ENCODE measurements around the gene RHOA. TPM values are rescaled to one million over a fixed set of nuclear protein-coding genes. Genes with fewer than 3 reads are reported as not detected.
"Not testable (repeated sequence)": the region's sequence is repeated elsewhere in the genome, so short reads cannot be mapped to it uniquely, and the experiment has no call there.

The RHOA gene
- total RNA-seq, 3 donors from 2014 or later, result 390 to 408 (median 408) TPM

GRCh38 chr3:49417516-49418120 is 5.8 kb upstream of the RHOA start:
- Mint-ChIP-seq H3K27me3 (ENCODE audit: low read depth) (no peaks in the 10 kb centered on the region), H3K36me3 (ENCODE audit: insufficient read depth) (peaks cover 13% of the 10 kb centered on the region), H3K4me3 (no peak overlapping the region), H3K4me1 (ENCODE audit: low read depth) (peaks cover 77% of the 10 kb centered on the region), H3K9me3 (no peaks in the 10 kb centered on the region)
- no peak for ATAC-seq
- no peak for DNase-seq

- Mint-ChIP-seq H3K27me3 (ENCODE audit: low read depth) (no peaks in the 10 kb centered on the region), H3K36me3 (ENCODE audit: insufficient read depth) (peaks cover 13% of the 10 kb centered on the region), H3K4me3 (peak overlapping the region; percentile 50), H3K9me3 (no peaks in the 10 kb centered on the region), H3K4me1 (ENCODE audit: low read depth) (peaks cover 79% of the 10 kb centered on the region)
- ATAC-seq (no peak), DNase-seq (no peak)
These were observed 5.1 kb upstream of the RHOA start for GRCh38 chr3:49416867-49417266.

- Mint-ChIP-seq H3K9me3 (no peaks in the 10 kb centered on the region), H3K4me1 (ENCODE audit: low read depth) (peaks cover 76% of the 10 kb centered on the region), H3K4me3 (peak overlapping the region; percentile 50), H3K36me3 (ENCODE audit: insufficient read depth) (peaks cover 13% of the 10 kb centered on the region), H3K27me3 (ENCODE audit: low read depth) (no peaks in the 10 kb centered on the region)
- DNase-seq (peak; percentile 58), ATAC-seq (peak; percentile 2 to 3)
These were observed 4.3 kb upstream of the RHOA start for GRCh38 chr3:49415931-49416601.

GRCh38 chr3:49414753-49415152 is 3.0 kb upstream of the RHOA start:
- Mint-ChIP-seq H3K27me3 (ENCODE audit: low read depth) (no peaks in the 10 kb centered on the region), H3K36me3 (ENCODE audit: insufficient read depth) (peaks cover 16% of the 10 kb centered on the region), H3K4me1 (ENCODE audit: low read depth) (peaks cover 72% of the 10 kb centered on the region), H3K9me3 (no peaks in the 10 kb centered on the region), H3K4me3 (no peak overlapping the region)
- DNase-seq, result no peak
- ATAC-seq, result no peak

DNA sequence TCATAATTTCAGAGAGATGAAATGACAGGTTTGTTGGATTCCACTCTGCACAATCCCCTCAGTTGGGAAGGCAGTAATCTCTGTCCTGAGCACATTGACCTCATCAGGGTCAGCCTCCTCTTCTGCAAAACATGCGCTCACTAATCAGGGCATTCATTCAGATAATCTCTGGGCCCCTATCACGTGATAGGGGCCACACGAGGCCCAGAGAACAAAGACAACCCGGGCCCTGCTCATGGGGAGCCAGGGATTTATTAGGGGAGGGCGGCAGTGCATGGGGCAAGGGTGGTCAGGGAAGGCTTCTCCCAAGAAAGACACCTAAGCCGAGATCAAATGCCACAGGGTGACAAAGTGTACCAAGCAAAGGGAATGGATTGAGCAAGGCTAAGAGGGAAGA is 1.6 kb upstream of the RHOA start:
- DNase-seq (no peak), ATAC-seq (no peak)
- H3K4me3 Mint-ChIP-seq, result peak overlapping the region; percentile 89
- H3K9me3 Mint-ChIP-seq, result no peaks in the 10 kb centered on the region
- no peaks in the 10 kb centered on the region for H3K27me3 Mint-ChIP-seq (ENCODE audit: low read depth)
- H3K4me1 Mint-ChIP-seq (ENCODE audit: low read depth), result peaks cover 71% of the 10 kb centered on the region
- H3K36me3 Mint-ChIP-seq (ENCODE audit: insufficient read depth), result peaks cover 12% of the 10 kb centered on the region

DNA sequence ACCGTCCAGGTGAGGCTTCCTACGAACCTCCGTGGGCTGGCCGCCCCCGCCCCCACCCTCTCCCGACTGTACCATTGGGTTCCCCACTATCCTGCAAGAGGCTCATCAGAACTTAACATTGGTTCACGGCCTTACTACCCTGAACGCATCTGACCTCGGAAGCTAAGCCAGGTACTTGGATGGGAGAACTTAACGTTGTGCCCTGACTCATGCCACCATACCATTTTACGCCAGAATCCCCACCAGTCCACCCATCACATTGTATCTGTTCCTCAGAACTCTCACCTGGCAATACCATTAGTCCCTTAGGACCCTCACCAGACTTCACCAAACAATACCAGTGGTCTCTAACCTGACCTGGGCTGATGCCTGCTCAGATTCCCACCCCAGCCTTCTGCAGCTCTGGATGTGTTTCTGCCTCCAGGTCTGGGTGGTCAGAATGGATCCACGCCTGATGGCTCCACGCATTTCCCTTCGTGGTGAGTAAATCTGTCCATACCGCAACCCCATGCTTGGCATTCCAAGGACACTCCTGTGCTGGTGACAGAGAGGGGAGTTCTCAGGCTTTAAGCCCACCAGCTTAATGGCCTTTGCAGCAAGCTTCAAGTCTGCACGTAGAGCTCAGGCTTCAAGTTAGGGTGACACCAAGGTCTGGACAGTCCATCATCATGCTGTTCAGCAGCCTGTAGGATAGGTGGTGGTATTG is 1.0 kb upstream of the RHOA start:
- no peaks in the 10 kb centered on the region for H3K27me3 Mint-ChIP-seq (ENCODE audit: low read depth)
- H3K4me1 Mint-ChIP-seq (ENCODE audit: low read depth), result peaks cover 71% of the 10 kb centered on the region
- H3K36me3 Mint-ChIP-seq (ENCODE audit: insufficient read depth), result peaks cover 12% of the 10 kb centered on the region
- H3K9me3 Mint-ChIP-seq, result no peaks in the 10 kb centered on the region
- DNase-seq (no peak), ATAC-seq (no peak)
- H3K4me3 Mint-ChIP-seq, result peak overlapping the region; percentile 89

- peaks cover 69% of the 10 kb centered on the region for H3K4me1 Mint-ChIP-seq (ENCODE audit: low read depth)
- peak; percentile 34 to 39 for ATAC-seq
- DNase-seq, result peak; percentile 23
- peaks cover 12% of the 10 kb centered on the region for H3K36me3 Mint-ChIP-seq (ENCODE audit: insufficient read depth)
- H3K4me3 Mint-ChIP-seq, result peak overlapping the region; percentile 95
- H3K27me3 Mint-ChIP-seq (ENCODE audit: low read depth), result no peaks in the 10 kb centered on the region
- no peaks in the 10 kb centered on the region for H3K9me3 Mint-ChIP-seq
These were observed 225 bp downstream of the RHOA start for GRCh38 chr3:49411535-49411967.

- H3K9me3 Mint-ChIP-seq, result no peaks in the 10 kb centered on the region
- H3K4me3 Mint-ChIP-seq, result peak overlapping the region; percentile 95
- no peaks in the 10 kb centered on the region for H3K27me3 Mint-ChIP-seq (ENCODE audit: low read depth)
- peaks cover 10% of the 10 kb centered on the region for H3K36me3 Mint-ChIP-seq (ENCODE audit: insufficient read depth)
- H3K4me1 Mint-ChIP-seq (ENCODE audit: low read depth), result peaks cover 69% of the 10 kb centered on the region
- DNase-seq (no peak), ATAC-seq (no peak)
These were observed 786 bp downstream of the RHOA start for GRCh38 chr3:49410846-49411534.

GRCh38 chr3:49410066-49410845 is 1.5 kb downstream of the RHOA start:
- H3K27me3 Mint-ChIP-seq (ENCODE audit: low read depth), result no peaks in the 10 kb centered on the region
- DNase-seq (no peak), ATAC-seq (no peak)
- H3K4me1 Mint-ChIP-seq (ENCODE audit: low read depth), result peaks cover 70% of the 10 kb centered on the region
- H3K9me3 Mint-ChIP-seq, result no peaks in the 10 kb centered on the region
- peak overlapping the region; percentile 95 for H3K4me3 Mint-ChIP-seq
- peaks cover 11% of the 10 kb centered on the region for H3K36me3 Mint-ChIP-seq (ENCODE audit: insufficient read depth)

DNA sequence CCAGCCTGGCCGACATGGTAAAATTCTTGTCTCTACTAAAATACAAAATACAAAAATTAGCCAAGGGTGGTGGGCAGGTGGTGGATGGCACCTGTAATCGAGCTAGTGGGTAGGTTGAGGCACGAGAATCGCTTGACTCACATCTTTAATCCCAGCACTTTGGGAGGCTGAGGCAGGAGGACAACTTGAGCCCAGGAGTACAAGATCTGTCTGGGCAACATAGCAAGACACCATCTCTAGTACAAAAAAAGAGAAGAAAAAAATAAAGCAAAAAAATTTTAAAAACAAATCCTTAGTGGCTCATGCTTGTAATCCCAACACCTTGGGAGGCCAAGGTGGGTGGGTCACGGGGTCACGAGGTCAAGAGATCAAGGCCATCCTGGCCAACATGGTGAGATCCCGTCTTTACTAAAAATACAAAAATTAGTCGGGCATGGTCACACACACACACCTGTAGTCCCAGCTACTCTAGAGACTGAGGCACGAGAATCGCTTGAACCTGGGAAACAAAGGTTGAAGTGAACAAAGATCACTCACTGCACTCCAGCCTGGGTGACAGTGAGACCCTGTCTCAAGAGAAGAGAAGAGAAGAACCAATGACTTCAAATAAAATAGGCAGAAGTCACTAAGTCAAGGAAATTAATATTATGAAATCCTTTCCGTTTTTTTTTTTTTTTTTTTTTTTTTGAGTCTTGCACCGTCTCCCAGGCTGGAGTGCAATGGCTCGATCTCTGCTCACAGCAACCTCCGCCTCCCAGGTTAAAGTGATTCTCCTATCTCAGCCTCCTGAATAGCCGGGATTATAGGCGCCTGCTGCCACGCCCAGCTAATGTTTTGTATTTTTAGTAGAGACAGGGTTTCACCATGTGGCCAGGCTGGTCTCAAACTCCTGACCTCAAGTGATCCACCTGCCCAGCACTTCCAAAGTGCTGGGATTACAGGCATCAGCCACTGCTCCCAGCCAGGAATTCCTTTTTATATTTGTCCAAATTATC is 4.9 kb downstream of the RHOA start:
- Mint-ChIP-seq H3K36me3 (ENCODE audit: insufficient read depth) (peaks cover 14% of the 10 kb centered on the region), H3K9me3 (no peaks in the 10 kb centered on the region), H3K4me3 (peak overlapping the region; percentile 57), H3K4me1 (ENCODE audit: low read depth) (peaks cover 51% of the 10 kb centered on the region), H3K27me3 (ENCODE audit: low read depth) (no peaks in the 10 kb centered on the region)
- no peak for DNase-seq
- no peak for ATAC-seq

DNA sequence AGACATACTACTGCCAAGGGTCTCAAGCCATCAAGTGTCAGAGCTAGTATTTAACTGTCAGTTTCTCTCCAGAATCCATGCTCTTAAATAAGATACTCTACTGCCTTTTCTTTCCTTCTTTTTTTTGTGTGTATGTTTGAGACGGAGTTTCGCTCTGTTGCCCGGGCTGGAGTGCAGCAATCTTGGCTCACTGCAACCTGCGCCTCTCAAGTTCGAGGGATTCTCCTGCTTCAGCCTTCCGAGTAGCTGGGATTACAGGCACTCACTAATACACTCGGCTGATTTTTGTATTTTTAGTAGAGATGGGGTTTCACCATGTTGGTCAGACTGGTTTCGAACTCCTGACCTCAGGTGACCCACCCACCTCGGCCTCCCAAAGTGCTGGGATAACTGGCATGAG is 6.2 kb downstream of the RHOA start:
- not testable (repeated sequence) for H3K27me3 Mint-ChIP-seq (ENCODE audit: low read depth); DNase-seq; H3K9me3 Mint-ChIP-seq; H3K4me3 Mint-ChIP-seq; ATAC-seq
- Mint-ChIP-seq H3K4me1 (ENCODE audit: low read depth) (peaks cover 60% of the 10 kb centered on the region), H3K36me3 (ENCODE audit: insufficient read depth) (peaks cover 18% of the 10 kb centered on the region)

GRCh38 chr3:49403891-49404290 is 7.9 kb downstream of the RHOA start:
- peaks cover 61% of the 10 kb centered on the region for H3K4me1 Mint-ChIP-seq (ENCODE audit: low read depth)
- no peaks in the 10 kb centered on the region for H3K9me3 Mint-ChIP-seq
- peaks cover 22% of the 10 kb centered on the region for H3K36me3 Mint-ChIP-seq (ENCODE audit: insufficient read depth)
- H3K27me3 Mint-ChIP-seq (ENCODE audit: low read depth), result no peaks in the 10 kb centered on the region
- H3K4me3 Mint-ChIP-seq, result no peak overlapping the region
- no peak for DNase-seq
- ATAC-seq, result no peak

DNA sequence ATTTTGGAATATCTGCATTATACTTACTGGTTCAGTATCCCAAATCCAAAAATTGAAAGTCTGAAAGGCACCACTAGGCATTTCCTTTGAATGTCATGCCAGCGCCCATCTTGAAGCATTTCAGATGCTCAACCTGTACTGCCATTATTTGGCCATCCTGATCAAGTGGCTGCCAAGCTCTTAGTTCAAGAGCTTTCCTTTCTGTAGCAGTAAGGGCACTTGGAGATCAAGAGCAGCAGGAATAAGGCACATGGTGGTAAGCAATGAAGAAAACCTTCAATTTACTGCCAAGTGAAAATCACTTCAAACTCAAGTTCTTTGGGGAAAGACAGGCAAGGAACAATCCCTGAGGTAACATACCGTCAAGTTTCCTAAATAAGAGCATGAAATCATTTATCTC is 10.0 kb downstream of the RHOA start:
- Mint-ChIP-seq H3K9me3 (no peaks in the 10 kb centered on the region), H3K4me1 (ENCODE audit: low read depth) (peaks cover 58% of the 10 kb centered on the region), H3K27me3 (ENCODE audit: low read depth) (no peaks in the 10 kb centered on the region), H3K4me3 (no peak overlapping the region), H3K36me3 (ENCODE audit: insufficient read depth) (peaks cover 28% of the 10 kb centered on the region)
- no peak for ATAC-seq
- DNase-seq, result no peak
